Measurements from ENCODE around the gene RBM20.

DNA sequence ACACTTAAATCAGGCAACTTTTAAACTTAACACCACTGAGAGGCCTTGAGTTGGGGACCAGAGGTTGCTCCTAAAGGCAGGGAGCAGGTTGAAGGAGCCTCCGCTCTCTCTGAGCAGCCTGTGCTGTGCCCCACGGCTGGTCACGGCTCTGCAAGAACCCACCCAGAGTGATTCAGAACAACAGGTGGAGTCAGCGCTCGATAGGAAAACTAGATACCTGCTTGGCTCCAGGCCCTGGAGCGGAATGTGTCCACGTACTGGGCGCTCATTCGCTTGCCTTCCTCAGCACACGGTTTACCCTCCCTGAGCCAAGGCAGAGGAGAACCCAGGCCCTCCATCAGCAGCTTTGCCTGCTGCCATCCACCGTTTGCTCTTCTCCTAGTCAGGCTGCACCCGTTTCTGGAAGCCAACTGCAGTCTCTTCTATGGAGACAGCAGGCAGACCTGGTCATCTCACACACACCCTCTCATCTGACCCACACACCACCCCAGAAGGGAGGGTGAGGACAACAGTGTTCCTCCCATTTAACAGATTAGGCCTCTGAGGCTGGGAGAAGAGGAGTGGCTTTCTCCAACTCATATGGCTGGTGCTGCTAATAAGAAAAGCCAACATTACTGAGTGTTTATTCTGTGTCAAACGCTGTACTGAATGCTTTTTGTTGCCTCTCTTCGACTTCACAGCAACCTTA, 189.9 kb downstream of the RBM20 start:
- TF ChIP-seq, protein P1, sequence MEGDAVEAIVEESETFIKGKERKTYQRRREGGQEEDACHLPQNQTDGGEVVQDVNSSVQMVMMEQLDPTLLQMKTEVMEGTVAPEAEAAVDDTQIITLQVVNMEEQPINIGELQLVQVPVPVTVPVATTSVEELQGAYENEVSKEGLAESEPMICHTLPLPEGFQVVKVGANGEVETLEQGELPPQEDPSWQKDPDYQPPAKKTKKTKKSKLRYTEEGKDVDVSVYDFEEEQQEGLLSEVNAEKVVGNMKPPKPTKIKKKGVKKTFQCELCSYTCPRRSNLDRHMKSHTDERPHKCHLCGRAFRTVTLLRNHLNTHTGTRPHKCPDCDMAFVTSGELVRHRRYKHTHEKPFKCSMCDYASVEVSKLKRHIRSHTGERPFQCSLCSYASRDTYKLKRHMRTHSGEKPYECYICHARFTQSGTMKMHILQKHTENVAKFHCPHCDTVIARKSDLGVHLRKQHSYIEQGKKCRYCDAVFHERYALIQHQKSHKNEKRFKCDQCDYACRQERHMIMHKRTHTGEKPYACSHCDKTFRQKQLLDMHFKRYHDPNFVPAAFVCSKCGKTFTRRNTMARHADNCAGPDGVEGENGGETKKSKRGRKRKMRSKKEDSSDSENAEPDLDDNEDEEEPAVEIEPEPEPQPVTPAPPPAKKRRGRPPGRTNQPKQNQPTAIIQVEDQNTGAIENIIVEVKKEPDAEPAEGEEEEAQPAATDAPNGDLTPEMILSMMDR (IDR thresholded peaks at IDR 0.05 in 2 of 3, conservative IDR thresholded peaks at IDR 0.05 in 1 of 3; ENCODE audit: control insufficient read depth in 2 of 3, extremely low read depth in 1 of 3, insufficient read depth in 1 of 3, low read depth in 3 of 3, low read length in 3 of 3), result no peak
- TF ChIP-seq SMC3 (IDR thresholded peaks at IDR 0.05; ENCODE audit: borderline replicate concordance, low read length) (no peak), STAT1 (conservative IDR thresholded peaks at IDR 0.05) (no peak)
- TF ChIP-seq, protein P2, sequence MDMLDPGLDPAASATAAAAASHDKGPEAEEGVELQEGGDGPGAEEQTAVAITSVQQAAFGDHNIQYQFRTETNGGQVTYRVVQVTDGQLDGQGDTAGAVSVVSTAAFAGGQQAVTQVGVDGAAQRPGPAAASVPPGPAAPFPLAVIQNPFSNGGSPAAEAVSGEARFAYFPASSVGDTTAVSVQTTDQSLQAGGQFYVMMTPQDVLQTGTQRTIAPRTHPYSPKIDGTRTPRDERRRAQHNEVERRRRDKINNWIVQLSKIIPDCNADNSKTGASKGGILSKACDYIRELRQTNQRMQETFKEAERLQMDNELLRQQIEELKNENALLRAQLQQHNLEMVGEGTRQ (IDR thresholded peaks at IDR 0.05; ENCODE audit: borderline replicate concordance, low read depth, low read length), result no peak
- TF ChIP-seq, protein P3, sequence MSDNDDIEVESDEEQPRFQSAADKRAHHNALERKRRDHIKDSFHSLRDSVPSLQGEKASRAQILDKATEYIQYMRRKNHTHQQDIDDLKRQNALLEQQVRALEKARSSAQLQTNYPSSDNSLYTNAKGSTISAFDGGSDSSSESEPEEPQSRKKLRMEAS (IDR thresholded peaks at IDR 0.05; ENCODE audit: low read depth, low read length), result no peak

Measured in GM12878 (cell line).